CD14-positive monocyte (primary cell): ENCODE data around the gene MACF1. TPM values are rescaled to one million over a fixed set of nuclear protein-coding genes. Genes with fewer than 3 reads are reported as not detected.

Experiments used
- DNase-seq, 3 donors: peaks; one replicate each; pipeline ENCODE4 v3.0.0-alpha.2; 2011 to 2022
- H2AFZ ChIP-seq: 2 replicates; pipeline ENCODE4 v1.6.0; 2012; ENCODE audit warnings: mild to moderate bottlenecking, low read depth, low read length, inconsistent platforms; ENCODE audit not compliant: insufficient read depth, poor library complexity, severe bottlenecking
- H3K27ac ChIP-seq, 2 donors: 1 replicate in 1 of 2; 2 replicates in 1 of 2; pipeline ENCODE4 v1.5.1; 2012 to 2013; ENCODE audit warnings: low read length in 2 of 2, control low read depth in 1 of 2, inconsistent platforms in 1 of 2, low read depth in 1 of 2, mild to moderate bottlenecking in 1 of 2
- H3K27me3 ChIP-seq, 2 donors: one replicate each; pipeline versions ENCODE4 v1.6.0 to v1.6.1; 2011 to 2013; ENCODE audit warnings: low read length in 2 of 2; ENCODE audit not compliant: control insufficient read depth in 2 of 2, insufficient read depth in 2 of 2
- H3K36me3 ChIP-seq, 2 donors: replicated peaks in 1 of 2; 1 replicate in 1 of 2; 2 replicates in 1 of 2; pipeline versions ENCODE4 v1.5.1 to v1.6.1; 2012 to 2013; ENCODE audit warnings: low read length in 2 of 2, control low read depth in 1 of 2, inconsistent platforms in 1 of 2, mild to moderate bottlenecking in 1 of 2; ENCODE audit not compliant: insufficient read depth in 2 of 2, control insufficient read depth in 1 of 2
- H3K4me1 ChIP-seq, 2 donors: 1 replicate in 1 of 2; 2 replicates in 1 of 2; pipeline versions ENCODE4 v1.5.1 to v1.6.1; 2012 to 2013; ENCODE audit warnings: low read length in 2 of 2, control low read depth in 1 of 2, inconsistent platforms in 1 of 2, mild to moderate bottlenecking in 1 of 2, moderate library complexity in 1 of 2; ENCODE audit not compliant: insufficient read depth in 2 of 2, control insufficient read depth in 1 of 2
- H3K4me2 ChIP-seq: replicated peaks from 2 replicates; pipeline ENCODE3; 2012; ENCODE audit warnings: low read length, moderate library complexity, mild to moderate bottlenecking; ENCODE audit not compliant: poor library complexity, severe bottlenecking; ENCODE audit errors: extremely low read depth
- H3K4me3 ChIP-seq, 3 experiments: fragments of 200-600 bp in 1 of 3; sonication (generic) in 1 of 3; replicated peaks in 1 of 3; 1 replicate in 2 of 3; 2 replicates in 1 of 3; pipeline ENCODE4 v1.5.1; 2011 to 2013; ENCODE audit warnings: low read length in 3 of 3, mild to moderate bottlenecking in 3 of 3, control low read depth in 2 of 3, low read depth in 2 of 3, inconsistent platforms in 1 of 3, moderate library complexity in 1 of 3
- H3K79me2 ChIP-seq: 2 replicates; pipeline ENCODE4 v1.6.0; 2012; ENCODE audit warnings: mild to moderate bottlenecking, control low read depth, inconsistent platforms, low read length, moderate library complexity; ENCODE audit not compliant: insufficient read depth
- H3K9ac ChIP-seq: 2 replicates; pipeline ENCODE4 v1.6.0; 2017; ENCODE audit warnings: low read length, mild to moderate bottlenecking; ENCODE audit not compliant: insufficient read depth, poor library complexity, severe bottlenecking
- H3K9me3 ChIP-seq, 2 donors: replicated peaks in 1 of 2; 1 replicate in 1 of 2; 2 replicates in 1 of 2; pipeline versions ENCODE4 v1.5.1 to v1.6.1; 2012 to 2013; ENCODE audit warnings: low read length in 2 of 2, control low read depth in 1 of 2; ENCODE audit not compliant: control insufficient read depth in 1 of 2, insufficient read depth in 1 of 2
- H4K20me1 ChIP-seq: 2 replicates; pipeline ENCODE4 v1.6.0; 2012; ENCODE audit warnings: mild to moderate bottlenecking, low read length, control low read depth, moderate library complexity; ENCODE audit not compliant: insufficient read depth
- H3K27ac Mint-ChIP-seq, 7 donors: one replicate each; pipeline ENCODE4 v1.8.0; 2020; ENCODE audit warnings: mild to moderate bottlenecking in 7 of 7, mixed read lengths in 7 of 7, moderate library complexity in 6 of 7, inconsistent platforms in 2 of 7
- H3K27me3 Mint-ChIP-seq, 3 donors: one replicate each; pipeline ENCODE4 v1.8.0; 2021 to 2022; ENCODE audit warnings: low read depth in 3 of 3, mild to moderate bottlenecking in 3 of 3, mixed read lengths in 3 of 3, moderate library complexity in 3 of 3, inconsistent platforms in 1 of 3
- H3K36me3 Mint-ChIP-seq, 2 donors: one replicate each; pipeline ENCODE4 v1.8.0; 2020; ENCODE audit warnings: mixed read lengths in 2 of 2, inconsistent platforms in 1 of 2, mild to moderate bottlenecking in 1 of 2
- H3K4me1 Mint-ChIP-seq: one replicate; pipeline ENCODE4 v1.8.0; 2020; ENCODE audit warnings: mild to moderate bottlenecking, mixed read lengths
- H3K4me3 Mint-ChIP-seq, 2 donors: one replicate each; pipeline ENCODE4 v1.8.0; 2020; ENCODE audit warnings: mild to moderate bottlenecking in 2 of 2, mixed read lengths in 2 of 2, moderate library complexity in 1 of 2
- H3K9me3 Mint-ChIP-seq, 7 donors: one replicate each; pipeline ENCODE4 v1.8.0; 2020 to 2022; ENCODE audit warnings: mixed read lengths in 7 of 7, mild to moderate bottlenecking in 6 of 7, moderate library complexity in 6 of 7, inconsistent platforms in 2 of 7
- CTCF ChIP-seq: fragments of 200-600 bp; IDR thresholded peaks from one replicate; pipeline ENCODE4 v1.8.0; 2022; ENCODE audit warnings: antibody characterized with exemption, mild to moderate bottlenecking
- WGBS: methylation state at CpG from one replicate; pipeline ENCODE4 v1.1.5; 2013; ENCODE audit warnings: missing lambda C conversion rate; ENCODE audit not compliant: insufficient coverage; 5-methylcytosine and 5-hydroxymethylcytosine counted together
- intact Hi-C, 2 donors: fragments of 100-400 bp; cut with micrococcal nuclease; formaldehyde crosslinking; loops; one replicate each; pipeline versions ENCODE4 v1.15.0 to v1.15.1; 2023
- polyA plus RNA-seq, 3 donors: library from polyadenylated mRNA; depleted of rRNA in 1 of 3; unstranded in 2 of 3; stranded (reverse) in 1 of 3; fragments of 300-500 nt in 2 of 3; fragments of >200 nt in 1 of 3; fragmentation: Illumina TruSeq in 2 of 3; gene quantifications; 1 replicate in 2 of 3; 2 replicates in 1 of 3; pipeline ENCODE4 v1.2.3, GENCODE V29; 2012 to 2021

Gene MACF1
- polyA plus RNA-seq, 3 donors = 3.4 to 36.8 (median 4.5) TPM

GRCh38 chr1:39199593-39199992, 4.9 kb upstream of the MACF1 start:
- intact Hi-C loops = no loop called here
- TF ChIP-seq CTCF = no peak

GRCh38 chr1:39205102-39205780, 746 bp downstream of the MACF1 start:
- no peaks in the 10 kb centered on the region for H3K36me3 ChIP-seq
- peak overlapping the region; percentile 86 for H2AFZ ChIP-seq
- no peaks in the 10 kb centered on the region for H3K27me3 ChIP-seq
- intact Hi-C loops = no loop called here
- peaks cover 21 to 32% of the 10 kb centered on the region in 2 donors for H3K4me1 ChIP-seq
- Mint-ChIP-seq H3K27ac (peak overlapping the region; percentile 89 to 100 (median 92)), H3K4me1 (peaks cover 32% of the 10 kb centered on the region), H3K9me3 (no peaks in the 10 kb centered on the region), H3K4me3 (peak overlapping the region; percentile 82 to 93), H3K36me3 (peaks cover 0 to 4% of the 10 kb centered on the region in 2 donors), H3K27me3 (peaks cover 0 to 3% (median 0%) of the 10 kb centered on the region in 3 donors)
- peak overlapping the region; percentile 34 to 72 (median 72) for H3K4me3 ChIP-seq
- H3K27ac ChIP-seq = peak overlapping the region; percentile 75 to 82
- peaks cover 46% of the 10 kb centered on the region for H3K79me2 ChIP-seq
- peak; percentile 65 to 82 (median 75) for DNase-seq
- TF ChIP-seq CTCF = no peak
- H3K9me3 ChIP-seq = no peaks in the 10 kb centered on the region
- 0% methylated on average over 1 of the region's 4 CpGs for WGBS
- H3K4me2 ChIP-seq = peak overlapping the region; percentile 76
- peaks cover 3% of the 10 kb centered on the region for H4K20me1 ChIP-seq
- H3K9ac ChIP-seq = peak overlapping the region; percentile 49

More at GRCh38 chr1:39199593-39199992, 4.9 kb upstream of the MACF1 start:
- Mint-ChIP-seq H3K27me3 (peaks cover 0 to 3% (median 0%) of the 10 kb centered on the region in 3 donors), H3K4me3 (no peak overlapping the region), H3K4me1 (peaks cover 44% of the 10 kb centered on the region), H3K36me3 (no peaks in the 10 kb centered on the region), H3K27ac (peak overlapping the region in 1 of 7 donors; percentile 7), H3K9me3 (no peaks in the 10 kb centered on the region)
- H4K20me1 ChIP-seq = no peaks in the 10 kb centered on the region
- no peak overlapping the region for H2AFZ ChIP-seq
- H3K4me1 ChIP-seq = peaks cover 27 to 35% of the 10 kb centered on the region in 2 donors
- no peak for DNase-seq
- H3K79me2 ChIP-seq = peaks cover 25% of the 10 kb centered on the region
- no peak overlapping the region for H3K4me2 ChIP-seq
- H3K9ac ChIP-seq = no peak overlapping the region
- no peaks in the 10 kb centered on the region for H3K9me3 ChIP-seq
- WGBS = no CpG with 5 or more reads among the region's 1 CpG
- H3K27ac ChIP-seq = no peak overlapping the region
- no peak overlapping the region for H3K4me3 ChIP-seq
- H3K36me3 ChIP-seq = no peaks in the 10 kb centered on the region
- no peaks in the 10 kb centered on the region for H3K27me3 ChIP-seq
